Measurements from ENCODE around the gene MLPH. TPM values are rescaled to one million over a fixed set of nuclear protein-coding genes. Genes with fewer than 3 reads are reported as not detected.

Gene MLPH
- total and polyA plus RNA-seq, 4 donors = 1.6 to 25.9 (median 22.3) TPM

GRCh38 chr2:237465515-237466148, 21.4 kb upstream of the MLPH start:
- Histone ChIP-seq H3K27ac (ENCODE audit: low read depth in 1 of 2, low read length in 2 of 2) (no peak overlapping the region), H3K9me3 (ENCODE audit: control insufficient read depth in 4 of 4, low read length in 3 of 4) (no peaks in the 10 kb centered on the region), H3K4me3 (ENCODE audit: low read depth in 1 of 3, low read length in 3 of 3) (no peak overlapping the region), H3K27me3 (ENCODE audit: control insufficient read depth in 4 of 4, insufficient read depth in 4 of 4, low read length in 3 of 4) (no peaks in the 10 kb centered on the region), H3K36me3 (ENCODE audit: control insufficient read depth in 4 of 4, insufficient read depth in 3 of 4, low read depth in 1 of 4, low read length in 3 of 4) (no peaks in the 10 kb centered on the region), H3K9ac (ENCODE audit: low read depth in 1 of 2, low read length in 2 of 2) (no peak overlapping the region), H3K4me1 (ENCODE audit: control insufficient read depth in 4 of 4, insufficient read depth in 4 of 4, low read length in 3 of 4) (peaks cover 0 to 8% (median 4%) of the 10 kb centered on the region in 4 donors)
- TF ChIP-seq SP1 (IDR thresholded peaks at IDR 0.05) (no peak), FOXA2 (IDR thresholded peaks at IDR 0.05) (no peak), MAX (IDR thresholded peaks at IDR 0.05) (no peak), TAF1 (conservative IDR thresholded peaks at IDR 0.05) (no peak), HNF4A (conservative IDR thresholded peaks at IDR 0.05) (no peak), NR2F2 (IDR thresholded peaks at IDR 0.05) (no peak), CTCF (IDR thresholded peaks at IDR 0.05; ENCODE audit: low read depth, low read length, missing input control) (no peak), RAD21 (IDR thresholded peaks at IDR 0.05) (no peak), REST (IDR thresholded peaks at IDR 0.05) (no peak), ATF3 (IDR thresholded peaks at IDR 0.05) (no peak), EGR1 (IDR thresholded peaks at IDR 0.05; ENCODE audit: low read depth in 2 of 2) (no peak), JUND (IDR thresholded peaks at IDR 0.05) (no peak)
- no peak for DNase-seq (ENCODE audit: low spot score)
- 96% methylated on average over 16 of the region's 16 CpGs for WGBS

- H3K4me3 ChIP-seq (ENCODE audit: low read depth in 1 of 3, low read length in 3 of 3) = no peak overlapping the region
- H3K27me3 ChIP-seq (ENCODE audit: control insufficient read depth in 4 of 4, insufficient read depth in 4 of 4, low read length in 3 of 4) = no peaks in the 10 kb centered on the region
- H3K9ac ChIP-seq (ENCODE audit: low read depth in 1 of 2, low read length in 2 of 2) = no peak overlapping the region
- no peak for DNase-seq (ENCODE audit: low spot score)
- H3K27ac ChIP-seq (ENCODE audit: low read depth in 1 of 2, low read length in 2 of 2) = no peak overlapping the region
- 80% methylated on average over 6 of the region's 6 CpGs for WGBS
- no peaks in the 10 kb centered on the region for H3K9me3 ChIP-seq (ENCODE audit: control insufficient read depth in 4 of 4, low read length in 3 of 4)
- no peaks in the 10 kb centered on the region for H3K36me3 ChIP-seq (ENCODE audit: control insufficient read depth in 4 of 4, insufficient read depth in 3 of 4, low read depth in 1 of 4, low read length in 3 of 4)
- H3K4me1 ChIP-seq (ENCODE audit: control insufficient read depth in 4 of 4, insufficient read depth in 4 of 4, low read length in 3 of 4) = peaks cover 0 to 8% (median 4%) of the 10 kb centered on the region in 4 donors
- no peak for TF ChIP-seq RAD21 (IDR thresholded peaks at IDR 0.05)
- TF ChIP-seq CTCF (IDR thresholded peaks at IDR 0.05; ENCODE audit: low read depth, low read length, missing input control) = no peak
- no peak for TF ChIP-seq HNF4G (IDR thresholded peaks at IDR 0.05)
- no peak for TF ChIP-seq ATF3 (IDR thresholded peaks at IDR 0.05)
- TF ChIP-seq HNF4A (conservative IDR thresholded peaks at IDR 0.05) = no peak
Measured at GRCh38 chr2:237466211-237466610, 20.8 kb upstream of the MLPH start.
